GM13976 (cell line): ENCODE data around the gene FOXD3.

Experiments used
- DNase-seq: peaks from one replicate; pipeline ENCODE4 v3.0.0; 2012; ENCODE audit warnings: low spot score
- CTCF ChIP-seq: IDR thresholded peaks from 2 replicates; pipeline ENCODE4 v1.5.1; 2012; ENCODE audit warnings: borderline replicate concordance, mild to moderate bottlenecking; ENCODE audit not compliant: insufficient read depth; ENCODE audit errors: extremely low read depth, missing control alignments, control extremely low read depth
- in situ Hi-C: fragments of 300-500 bp; cut with MboI; formaldehyde crosslinking; loops from one replicate; pipeline ENCODE4 v1.12.0; 2022; ENCODE audit warnings: low sequenced_read_pairs, mixed read lengths, inconsistent platforms; ENCODE audit not compliant: unreplicated experiment

Gene FOXD3

GRCh38 chr1:63367215-63368103 is 45.1 kb downstream of the FOXD3 start, which contains the start of gene ALG6:
TSS of gene ALG6 (plus strand) at chr1:63367627. CDS start at chr1:63370978, 3,351 bp downstream.
- in situ Hi-C loops = no loop called here
- TF ChIP-seq CTCF = no peak
- DNase-seq = peak; percentile 99

- in situ Hi-C loops = no loop called here
- no peak for TF ChIP-seq CTCF
- DNase-seq = peak; percentile 36
Observed at GRCh38 chr1:63368131-63368530, 45.8 kb downstream of the FOXD3 start.
